Endothelial cell (in vitro differentiated cells): Measurements from ENCODE around the gene GPC5. TPM values are rescaled to one million over a fixed set of nuclear protein-coding genes. Genes with fewer than 3 reads are reported as not detected.
"Not testable (repeated sequence)": the region's sequence is repeated elsewhere in the genome, so short reads cannot be mapped to it uniquely, and the experiment has no call there.

Source experiments
- DNase-seq: peaks from one replicate; pipeline ENCODE4 v3.0.0; 2021; ENCODE audit warnings: low spot score
- H3K27ac Mint-ChIP-seq: one replicate; pipeline ENCODE4 v1.8.0; 2021; ENCODE audit warnings: mixed read lengths, inconsistent platforms; ENCODE audit not compliant: unreplicated experiment
- H3K27me3 Mint-ChIP-seq: one replicate; pipeline ENCODE4 v1.8.0; 2021; ENCODE audit warnings: mild to moderate bottlenecking, moderate library complexity, mixed read lengths, inconsistent platforms; ENCODE audit not compliant: unreplicated experiment
- H3K36me3 Mint-ChIP-seq: one replicate; pipeline ENCODE4 v1.8.0; 2021; ENCODE audit warnings: mild to moderate bottlenecking, low read depth, mixed read lengths, inconsistent platforms; ENCODE audit not compliant: unreplicated experiment
- H3K4me1 Mint-ChIP-seq: one replicate; pipeline ENCODE4 v1.8.0; 2021; ENCODE audit warnings: mild to moderate bottlenecking, mixed read lengths, inconsistent platforms; ENCODE audit not compliant: unreplicated experiment
- H3K4me3 Mint-ChIP-seq: one replicate; pipeline ENCODE4 v1.8.0; 2021; ENCODE audit warnings: mild to moderate bottlenecking, mixed read lengths, inconsistent platforms; ENCODE audit not compliant: unreplicated experiment
- H3K9me3 Mint-ChIP-seq: one replicate; pipeline ENCODE4 v1.8.0; 2021; ENCODE audit warnings: mixed read lengths, inconsistent platforms; ENCODE audit not compliant: unreplicated experiment
- total RNA-seq: library from RNA; stranded (reverse); fragmentation: NEBNext Ultra II Directional; extraction: Animal tissue kit (Norgen Biotek cat#: 25700); gene quantifications from one replicate; pipeline ENCODE4 v1.2.1, GENCODE V29; 2021; ENCODE audit not compliant: unreplicated experiment
- TF ChIP-seq, protein P1 (sequence below): fragments of 200-600 bp; sonication (generic); IDR thresholded peaks from one replicate; pipeline ENCODE4 v1.5.0; 2021; ENCODE audit warnings: antibody characterized with exemption; ENCODE audit not compliant: unreplicated experiment

Gene GPC5
- total RNA-seq, 1 donor from 2014 or later = not detected

DNA sequence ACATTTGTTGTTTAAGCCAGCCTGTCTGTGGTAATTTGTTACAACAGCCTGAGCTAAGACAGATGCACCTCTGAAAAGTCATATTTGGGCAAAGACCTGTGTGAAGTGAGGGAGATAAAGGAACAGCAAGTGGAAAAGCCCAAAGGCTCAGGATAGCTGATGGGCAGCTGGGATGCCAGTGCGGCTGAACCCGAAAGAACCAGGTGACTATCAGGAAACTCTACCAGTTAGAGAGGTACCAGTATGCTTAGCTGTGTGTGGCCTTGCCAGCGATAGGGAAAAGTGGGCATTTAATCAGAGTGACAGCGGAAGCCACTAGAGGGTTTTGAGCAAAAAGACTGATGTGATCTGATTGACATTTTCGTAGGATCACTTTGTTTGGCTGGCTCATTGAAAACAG is 1063.4 kb downstream of the GPC5 start:
- Mint-ChIP-seq H3K9me3 (no peaks in the 10 kb centered on the region), H3K4me1 (no peaks in the 10 kb centered on the region), H3K27me3 (no peaks in the 10 kb centered on the region), H3K4me3 (no peak overlapping the region), H3K27ac (no peak overlapping the region), H3K36me3 (no peaks in the 10 kb centered on the region)
- TF ChIP-seq, protein P1, sequence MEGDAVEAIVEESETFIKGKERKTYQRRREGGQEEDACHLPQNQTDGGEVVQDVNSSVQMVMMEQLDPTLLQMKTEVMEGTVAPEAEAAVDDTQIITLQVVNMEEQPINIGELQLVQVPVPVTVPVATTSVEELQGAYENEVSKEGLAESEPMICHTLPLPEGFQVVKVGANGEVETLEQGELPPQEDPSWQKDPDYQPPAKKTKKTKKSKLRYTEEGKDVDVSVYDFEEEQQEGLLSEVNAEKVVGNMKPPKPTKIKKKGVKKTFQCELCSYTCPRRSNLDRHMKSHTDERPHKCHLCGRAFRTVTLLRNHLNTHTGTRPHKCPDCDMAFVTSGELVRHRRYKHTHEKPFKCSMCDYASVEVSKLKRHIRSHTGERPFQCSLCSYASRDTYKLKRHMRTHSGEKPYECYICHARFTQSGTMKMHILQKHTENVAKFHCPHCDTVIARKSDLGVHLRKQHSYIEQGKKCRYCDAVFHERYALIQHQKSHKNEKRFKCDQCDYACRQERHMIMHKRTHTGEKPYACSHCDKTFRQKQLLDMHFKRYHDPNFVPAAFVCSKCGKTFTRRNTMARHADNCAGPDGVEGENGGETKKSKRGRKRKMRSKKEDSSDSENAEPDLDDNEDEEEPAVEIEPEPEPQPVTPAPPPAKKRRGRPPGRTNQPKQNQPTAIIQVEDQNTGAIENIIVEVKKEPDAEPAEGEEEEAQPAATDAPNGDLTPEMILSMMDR = no peak
- no peak for DNase-seq

- no peaks in the 10 kb centered on the region for H3K27me3 Mint-ChIP-seq
- DNase-seq = no peak
- no peaks in the 10 kb centered on the region for H3K9me3 Mint-ChIP-seq
- no peak overlapping the region for H3K27ac Mint-ChIP-seq
- no peaks in the 10 kb centered on the region for H3K4me1 Mint-ChIP-seq
- TF ChIP-seq, protein P1 = no peak
- H3K4me3 Mint-ChIP-seq = no peak overlapping the region
- H3K36me3 Mint-ChIP-seq = no peaks in the 10 kb centered on the region
These were observed 1064.7 kb downstream of the GPC5 start for GRCh38 chr13:92463134-92463533.

DNA sequence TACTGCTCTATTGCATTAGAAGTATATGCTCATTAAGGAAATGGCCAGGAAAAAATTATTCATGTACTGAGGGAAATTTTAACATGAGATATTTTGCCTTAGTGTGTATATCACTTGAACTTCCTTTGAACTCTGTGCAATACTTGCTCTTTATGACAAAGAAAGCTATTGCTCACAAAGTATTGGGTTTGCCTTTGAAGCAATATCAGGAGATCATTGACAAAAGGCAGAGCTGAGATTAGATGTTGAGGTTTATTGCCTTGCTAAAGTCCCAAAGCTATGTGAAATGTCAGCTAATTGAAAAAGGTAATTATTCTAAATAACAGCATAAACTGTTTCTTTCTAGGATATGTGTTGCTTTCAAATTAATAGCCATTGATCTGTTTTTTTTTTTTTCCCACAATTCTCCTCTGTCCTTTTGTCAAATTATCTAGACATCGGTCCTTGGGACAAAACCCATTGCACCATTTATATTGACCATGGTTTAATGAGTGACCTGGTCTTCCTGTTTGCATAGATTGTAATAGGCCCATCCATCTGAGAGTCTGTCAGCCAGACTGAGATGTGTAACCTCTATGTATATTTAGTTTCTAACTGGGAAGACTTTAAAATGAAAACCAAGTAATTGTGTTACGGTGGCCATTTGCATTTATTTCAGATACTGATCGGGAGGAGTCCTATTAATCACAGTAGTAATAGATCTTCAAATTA is 1075.5 kb downstream of the GPC5 start:
- Mint-ChIP-seq H3K4me3 (no peak overlapping the region), H3K4me1 (no peaks in the 10 kb centered on the region), H3K9me3 (no peaks in the 10 kb centered on the region), H3K27me3 (no peaks in the 10 kb centered on the region), H3K27ac (no peak overlapping the region), H3K36me3 (no peaks in the 10 kb centered on the region)
- no peak for DNase-seq
- TF ChIP-seq, protein P1 = no peak

DNA sequence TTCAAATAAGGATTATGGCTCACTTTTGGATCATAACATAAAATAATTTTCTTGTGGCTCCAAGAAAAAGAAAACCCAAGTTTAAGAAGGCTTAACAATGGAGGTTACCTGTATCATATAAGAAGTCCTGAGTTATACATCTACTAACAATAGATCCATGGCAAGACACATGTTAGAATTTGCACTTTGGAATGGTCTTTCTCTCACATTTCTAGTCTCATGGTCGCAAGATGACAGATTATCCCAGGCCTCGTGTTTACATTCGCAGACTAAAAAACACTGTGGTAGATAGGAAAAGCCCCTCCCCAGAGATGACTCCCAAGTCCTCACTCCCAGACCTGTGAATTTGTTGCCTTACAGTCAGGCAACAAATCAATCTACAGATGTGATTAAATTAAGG is 1082.0 kb downstream of the GPC5 start:
- no peak for DNase-seq
- Mint-ChIP-seq H3K4me1 (no peaks in the 10 kb centered on the region), H3K9me3 (no peaks in the 10 kb centered on the region), H3K36me3 (no peaks in the 10 kb centered on the region), H3K27me3 (no peaks in the 10 kb centered on the region), H3K4me3 (no peak overlapping the region), H3K27ac (no peak overlapping the region)
- TF ChIP-seq, protein P1 = no peak

DNA sequence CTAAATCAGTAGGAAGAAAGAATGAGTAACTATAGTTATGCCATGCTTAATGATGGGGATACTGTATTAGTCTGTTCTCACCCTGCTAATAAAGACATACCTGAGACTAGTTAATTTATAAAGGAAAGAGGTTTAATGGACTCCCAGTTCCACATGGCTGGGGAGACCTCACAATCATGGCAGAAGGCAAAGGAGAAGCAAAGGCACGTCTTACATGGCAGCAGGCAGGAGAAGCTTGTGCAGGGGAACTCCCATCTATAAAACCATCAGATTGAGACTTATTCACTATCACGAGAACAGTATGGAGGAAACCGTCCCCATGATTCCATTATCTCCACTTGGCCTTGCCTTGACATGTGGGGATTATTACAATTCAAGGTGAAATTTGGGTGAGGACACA is 1084.4 kb downstream of the GPC5 start:
- H3K27me3 Mint-ChIP-seq, H3K9me3 Mint-ChIP-seq, H3K4me3 Mint-ChIP-seq, H3K4me1 Mint-ChIP-seq, H3K36me3 Mint-ChIP-seq, H3K27ac Mint-ChIP-seq, DNase-seq: not testable (repeated sequence)
